Choroid plexus epithelial cell (primary cell): ENCODE measurements around the gene LGMN.

Experiments
- DNase-seq: peaks from one replicate; pipeline ENCODE4 v3.0.0-alpha.2; 2010; ENCODE audit warnings: low read depth
- H3K4me3 ChIP-seq: 2 replicates; pipeline ENCODE4 v1.5.1; 2011; ENCODE audit warnings: low read depth, mild to moderate bottlenecking, control low read depth, low read length, moderate library complexity
- CTCF ChIP-seq: conservative IDR thresholded peaks from 2 replicates; pipeline ENCODE4 v1.5.1; 2011; ENCODE audit warnings: low read depth, mild to moderate bottlenecking, control low read depth, inconsistent platforms, low read length, moderate library complexity

LGMN gene

GRCh38 chr14:92748259-92749016 is at the start of gene LGMN:
TSS of gene LGMN (minus strand) at chr14:92748627. CDS start at chr14:92732786, 15,841 bp downstream.
- peak within 1 kb of the TSS; percentile 81 for H3K4me3 ChIP-seq
- TF ChIP-seq CTCF = no peak
- DNase-seq = peak; percentile 95

- H3K4me3 ChIP-seq = peak overlapping the region; percentile 99
- TF ChIP-seq CTCF = no peak
- no peak for DNase-seq
Observed at GRCh38 chr14:92794961-92795360, 46.5 kb upstream of the LGMN start.

GRCh38 chr14:92794547-92794941 is 46.1 kb upstream of the LGMN start:
- no peak for TF ChIP-seq CTCF
- no peak for DNase-seq
- peak overlapping the region; percentile 99 for H3K4me3 ChIP-seq

- H3K4me3 ChIP-seq = peak within 1 kb of the TSS; percentile 99
- DNase-seq = peak; percentile 99
- no peak for TF ChIP-seq CTCF
Observed at GRCh38 chr14:92793709-92794546, 45.5 kb upstream of the LGMN start, which contains the start of gene GOLGA5. TSS of gene GOLGA5 (plus strand) at chr14:92794305. CDS start at chr14:92797438, 3,133 bp downstream.

- TF ChIP-seq CTCF = peak; percentile 16
- H3K4me3 ChIP-seq = no peak overlapping the region
- peak; percentile 53 for DNase-seq
Observed at GRCh38 chr14:92792885-92793284, 44.5 kb upstream of the LGMN start.

- no peak for TF ChIP-seq CTCF
- no peak for DNase-seq
- H3K4me3 ChIP-seq = no peak overlapping the region
Observed at GRCh38 chr14:92789457-92790089, 41.1 kb upstream of the LGMN start.
